ENCODE measurements around the gene SLC24A3. TPM values are rescaled to one million over a fixed set of nuclear protein-coding genes. Genes with fewer than 3 reads are reported as not detected.
A peak's percentile ranks its signal among the peaks of the same experiment; 100 is the strongest.

Gene SLC24A3
- total and polyA plus RNA-seq, 4 donors, result 1.9 to 8.4 (median 5.8) TPM

GRCh38 chr20:19767070-19767469 is 554.6 kb downstream of the SLC24A3 start:
- Histone ChIP-seq H3K9ac (ENCODE audit: insufficient read depth in 1 of 2, low read length in 2 of 2) (peak overlapping the region in 1 of 2 donors; percentile 19), H3K9me3 (ENCODE audit: control insufficient read depth in 4 of 4, insufficient read depth in 3 of 4, low read length in 3 of 4) (no peaks in the 10 kb centered on the region), H3K4me3 (no peak overlapping the region), H3K36me3 (ENCODE audit: control insufficient read depth in 4 of 4, insufficient read depth in 4 of 4, low read length in 4 of 4) (no peaks in the 10 kb centered on the region), H3K27me3 (ENCODE audit: control insufficient read depth in 3 of 3, insufficient read depth in 3 of 3, low read length in 2 of 3) (no peaks in the 10 kb centered on the region), H3K27ac (ENCODE audit: low read depth in 1 of 2, low read length in 1 of 2) (no peak overlapping the region), H3K4me1 (ENCODE audit: control insufficient read depth in 5 of 5, insufficient read depth in 5 of 5, low read length in 5 of 5) (peaks cover 0 to 7% (median 5%) of the 10 kb centered on the region in 5 donors)
- 57 to 77% methylated on average over 4 of the region's 4 CpGs for WGBS, 2 donors
- no peak for DNase-seq
- TF ChIP-seq CTCF (IDR thresholded peaks at IDR 0.05; ENCODE audit: control extremely low read depth, extremely low read depth), result no peak
- no peak for ATAC-seq (ENCODE audit: insufficient read depth, low FRiP score)

GRCh38 chr20:19768325-19768842 is 555.9 kb downstream of the SLC24A3 start:
- 91 to 93% methylated on average over 7 of the region's 7 CpGs for WGBS, 2 donors
- Histone ChIP-seq H3K9me3 (ENCODE audit: control insufficient read depth in 4 of 4, insufficient read depth in 3 of 4, low read length in 3 of 4) (no peaks in the 10 kb centered on the region), H3K36me3 (ENCODE audit: control insufficient read depth in 4 of 4, insufficient read depth in 4 of 4, low read length in 4 of 4) (peaks cover 0 to 2% (median 0%) of the 10 kb centered on the region in 4 donors), H3K4me3 (no peak overlapping the region), H3K9ac (ENCODE audit: insufficient read depth in 1 of 2, low read length in 2 of 2) (no peak overlapping the region), H3K27me3 (ENCODE audit: control insufficient read depth in 3 of 3, insufficient read depth in 3 of 3, low read length in 2 of 3) (no peaks in the 10 kb centered on the region), H3K27ac (ENCODE audit: low read depth in 1 of 2, low read length in 1 of 2) (no peak overlapping the region), H3K4me1 (ENCODE audit: control insufficient read depth in 5 of 5, insufficient read depth in 5 of 5, low read length in 5 of 5) (peaks cover 0 to 6% (median 5%) of the 10 kb centered on the region in 5 donors)
- ATAC-seq (ENCODE audit: insufficient read depth, low FRiP score) (no peak), DNase-seq (no peak)
- no peak for TF ChIP-seq CTCF (IDR thresholded peaks at IDR 0.05; ENCODE audit: control extremely low read depth, extremely low read depth)

GRCh38 chr20:19769507-19769906 is 557.1 kb downstream of the SLC24A3 start:
- peaks cover 0 to 2% (median 0%) of the 10 kb centered on the region in 4 donors for H3K36me3 ChIP-seq (ENCODE audit: control insufficient read depth in 4 of 4, insufficient read depth in 4 of 4, low read length in 4 of 4)
- no peak overlapping the region for H3K27ac ChIP-seq (ENCODE audit: low read depth in 1 of 2, low read length in 1 of 2)
- no peaks in the 10 kb centered on the region for H3K27me3 ChIP-seq (ENCODE audit: control insufficient read depth in 3 of 3, insufficient read depth in 3 of 3, low read length in 2 of 3)
- TF ChIP-seq CTCF (IDR thresholded peaks at IDR 0.05; ENCODE audit: control extremely low read depth, extremely low read depth), result no peak
- no peak overlapping the region for H3K4me3 ChIP-seq
- DNase-seq (no peak), ATAC-seq (ENCODE audit: insufficient read depth, low FRiP score) (no peak)
- 80 to 87% methylated on average over 2 of the region's 2 CpGs for WGBS, 2 donors
- H3K9ac ChIP-seq (ENCODE audit: insufficient read depth in 1 of 2, low read length in 2 of 2), result no peak overlapping the region
- H3K4me1 ChIP-seq (ENCODE audit: control insufficient read depth in 5 of 5, insufficient read depth in 5 of 5, low read length in 5 of 5), result peaks cover 0 to 16% (median 5%) of the 10 kb centered on the region in 5 donors
- no peaks in the 10 kb centered on the region for H3K9me3 ChIP-seq (ENCODE audit: control insufficient read depth in 4 of 4, insufficient read depth in 3 of 4, low read length in 3 of 4)

GRCh38 chr20:19770375-19770774 is 557.9 kb downstream of the SLC24A3 start:
- DNase-seq (peak in 1 of 3 donors; percentile 17), ATAC-seq (ENCODE audit: insufficient read depth, low FRiP score) (no peak)
- 82 to 85% methylated on average over 6 of the region's 6 CpGs for WGBS, 2 donors
- Histone ChIP-seq H3K9ac (ENCODE audit: insufficient read depth in 1 of 2, low read length in 2 of 2) (no peak overlapping the region), H3K9me3 (ENCODE audit: control insufficient read depth in 4 of 4, insufficient read depth in 3 of 4, low read length in 3 of 4) (no peaks in the 10 kb centered on the region), H3K4me3 (no peak overlapping the region), H3K4me1 (ENCODE audit: control insufficient read depth in 5 of 5, insufficient read depth in 5 of 5, low read length in 5 of 5) (peaks cover 0 to 24% (median 4%) of the 10 kb centered on the region in 5 donors), H3K36me3 (ENCODE audit: control insufficient read depth in 4 of 4, insufficient read depth in 4 of 4, low read length in 4 of 4) (peaks cover 0 to 2% (median 0%) of the 10 kb centered on the region in 4 donors), H3K27me3 (ENCODE audit: control insufficient read depth in 3 of 3, insufficient read depth in 3 of 3, low read length in 2 of 3) (no peaks in the 10 kb centered on the region), H3K27ac (ENCODE audit: low read depth in 1 of 2, low read length in 1 of 2) (no peak overlapping the region)
- no peak for TF ChIP-seq CTCF (IDR thresholded peaks at IDR 0.05; ENCODE audit: control extremely low read depth, extremely low read depth)

Data from lung (tissue), 12 donors.